ENCODE data around the gene ASIC3.

GRCh38 chr7:150999001-150999400, 49.3 kb upstream of the ASIC3 start:
- TF ChIP-seq FOSB (CRISPR knock-in tag; IDR thresholded peaks at IDR 0.05) = no peak
- no peak for TF ChIP-seq CTCF (IDR thresholded peaks at IDR 0.05)

All from A549 (cell line).